Activated naive CD4-positive, alpha-beta T cell treated with anti-CD3 and anti-CD28 coated beads, Interleukin-2, amount 10 ng/mL, durations not matched to agents 7 days and 5 days (primary cell): ENCODE measurements around the gene SDR39U1.

Experiments
- CTCF ChIA-PET: fragments of 350-600 bp; sonication (Branson Sonifier 250); formaldehyde crosslinking; loops from one replicate; lab custom pipeline; 2021; ENCODE audit warnings: antibody characterized with exemption; lab: Charles Lee
- DNase-seq: peaks from one replicate; pipeline ENCODE4 v3.0.0-alpha.2; 2020
- H3K27ac Mint-ChIP-seq: one replicate; pipeline ENCODE4 v1.8.0; 2021; ENCODE audit warnings: mild to moderate bottlenecking, moderate library complexity, mixed read lengths
- H3K27me3 Mint-ChIP-seq: one replicate; pipeline ENCODE4 v1.8.0; 2021; ENCODE audit warnings: mild to moderate bottlenecking, mixed read lengths
- H3K36me3 Mint-ChIP-seq: one replicate; pipeline ENCODE4 v1.8.0; 2021; ENCODE audit warnings: mixed read lengths
- H3K4me1 Mint-ChIP-seq: one replicate; pipeline ENCODE4 v1.8.0; 2021; ENCODE audit warnings: mixed read lengths
- H3K4me3 Mint-ChIP-seq: one replicate; pipeline ENCODE4 v1.8.0; 2021; ENCODE audit warnings: mild to moderate bottlenecking, moderate library complexity, mixed read lengths
- H3K9me3 Mint-ChIP-seq: one replicate; pipeline ENCODE4 v1.8.0; 2021; ENCODE audit warnings: mixed read lengths

Gene SDR39U1

GRCh38 chr14:24417832-24418491, 24.6 kb downstream of the SDR39U1 start:
- no peaks in the 10 kb centered on the region for H3K9me3 Mint-ChIP-seq
- no peak overlapping the region for H3K27ac Mint-ChIP-seq
- CTCF ChIA-PET = interaction anchor here (1.5 to 1.8 kb wide), 2 partner anchors 13 to 85 kb away, joined by 4 to 7 read pairs; no protein-coding TSS in a partner anchor
- H3K27me3 Mint-ChIP-seq = peaks cover 44% of the 10 kb centered on the region
- no peak overlapping the region for H3K4me3 Mint-ChIP-seq
- no peaks in the 10 kb centered on the region for H3K36me3 Mint-ChIP-seq
- H3K4me1 Mint-ChIP-seq = no peaks in the 10 kb centered on the region
- no peak for DNase-seq

- CTCF ChIA-PET = interaction anchor here (1.5 kb wide), 1 partner anchor 14 kb away, joined by 4 read pairs; no protein-coding TSS in a partner anchor
- no peak overlapping the region for H3K27ac Mint-ChIP-seq
Observed at GRCh38 chr14:24416932-24417619, 25.5 kb downstream of the SDR39U1 start.

GRCh38 chr14:24416254-24416931, 26.2 kb downstream of the SDR39U1 start:
- peaks cover 55% of the 10 kb centered on the region for H3K27me3 Mint-ChIP-seq
- no peak overlapping the region for H3K4me3 Mint-ChIP-seq
- CTCF ChIA-PET = interaction anchor here (1.5 kb wide), 1 partner anchor 15 kb away, joined by 4 read pairs; no protein-coding TSS in a partner anchor
- no peaks in the 10 kb centered on the region for H3K4me1 Mint-ChIP-seq
- H3K9me3 Mint-ChIP-seq = no peaks in the 10 kb centered on the region
- H3K27ac Mint-ChIP-seq = no peak overlapping the region
- DNase-seq = no peak
- H3K36me3 Mint-ChIP-seq = no peaks in the 10 kb centered on the region

More at GRCh38 chr14:24416932-24417619, 25.5 kb downstream of the SDR39U1 start:
- no peak for DNase-seq
- no peaks in the 10 kb centered on the region for H3K36me3 Mint-ChIP-seq
- no peaks in the 10 kb centered on the region for H3K4me1 Mint-ChIP-seq
- no peak overlapping the region for H3K4me3 Mint-ChIP-seq
- H3K27me3 Mint-ChIP-seq = peaks cover 51% of the 10 kb centered on the region
- no peaks in the 10 kb centered on the region for H3K9me3 Mint-ChIP-seq

GRCh38 chr14:24415421-24416253, 26.9 kb downstream of the SDR39U1 start:
- no peaks in the 10 kb centered on the region for H3K9me3 Mint-ChIP-seq
- no peak for DNase-seq
- no peaks in the 10 kb centered on the region for H3K4me1 Mint-ChIP-seq
- no peak overlapping the region for H3K27ac Mint-ChIP-seq
- no peaks in the 10 kb centered on the region for H3K36me3 Mint-ChIP-seq
- CTCF ChIA-PET = no interaction called here
- H3K27me3 Mint-ChIP-seq = peaks cover 60% of the 10 kb centered on the region
- no peak overlapping the region for H3K4me3 Mint-ChIP-seq

GRCh38 chr14:24414732-24415420, 27.7 kb downstream of the SDR39U1 start:
- no peak for DNase-seq
- Mint-ChIP-seq H3K36me3 (no peaks in the 10 kb centered on the region), H3K27ac (no peak overlapping the region), H3K4me1 (no peaks in the 10 kb centered on the region), H3K9me3 (no peaks in the 10 kb centered on the region), H3K4me3 (no peak overlapping the region), H3K27me3 (peaks cover 60% of the 10 kb centered on the region)
- CTCF ChIA-PET = interaction anchor here (1.1 to 1.9 kb wide), 3 partner anchors 10 to 17 kb away, joined by 3 to 7 read pairs (median 5); no protein-coding TSS in a partner anchor

- H3K9me3 Mint-ChIP-seq = no peaks in the 10 kb centered on the region
- H3K36me3 Mint-ChIP-seq = no peaks in the 10 kb centered on the region
- no peak overlapping the region for H3K27ac Mint-ChIP-seq
Observed at GRCh38 chr14:24414077-24414476, 28.5 kb downstream of the SDR39U1 start.

GRCh38 chr14:24411443-24412389, 30.9 kb downstream of the SDR39U1 start:
- CTCF ChIA-PET = interaction anchor here (0.7 to 3.2 kb wide), 3 partner anchors 16 to 78 kb away, joined by 3 to 11 read pairs (median 10); no protein-coding TSS in a partner anchor
- Mint-ChIP-seq H3K27me3 (peaks cover 63% of the 10 kb centered on the region), H3K27ac (no peak overlapping the region), H3K36me3 (no peaks in the 10 kb centered on the region), H3K9me3 (no peaks in the 10 kb centered on the region), H3K4me1 (no peaks in the 10 kb centered on the region), H3K4me3 (no peak overlapping the region)
- DNase-seq = peak; percentile 55

More at GRCh38 chr14:24414077-24414476, 28.5 kb downstream of the SDR39U1 start:
- Mint-ChIP-seq H3K4me3 (no peak overlapping the region), H3K27me3 (peaks cover 60% of the 10 kb centered on the region), H3K4me1 (no peaks in the 10 kb centered on the region)
- CTCF ChIA-PET = interaction anchor here (0.8 to 3.2 kb wide), 6 partner anchors 10 to 81 kb away, joined by 3 to 10 read pairs (median 4); no protein-coding TSS in a partner anchor
- DNase-seq = no peak

GRCh38 chr14:24409956-24410355, 32.6 kb downstream of the SDR39U1 start:
- CTCF ChIA-PET = interaction anchor here (0.7 to 1.5 kb wide), 5 partner anchors 8 to 103 kb away, joined by 3 to 16 read pairs (median 4); partner anchors contain the start of gene CIDEB
- no peak overlapping the region for H3K4me3 Mint-ChIP-seq
- H3K36me3 Mint-ChIP-seq = no peaks in the 10 kb centered on the region
- H3K9me3 Mint-ChIP-seq = no peaks in the 10 kb centered on the region
- DNase-seq = no peak
- no peaks in the 10 kb centered on the region for H3K4me1 Mint-ChIP-seq
- peaks cover 61% of the 10 kb centered on the region for H3K27me3 Mint-ChIP-seq
- no peak overlapping the region for H3K27ac Mint-ChIP-seq

GRCh38 chr14:24409192-24409591, 33.4 kb downstream of the SDR39U1 start:
- DNase-seq = no peak
- H3K27me3 Mint-ChIP-seq = peaks cover 62% of the 10 kb centered on the region
- H3K9me3 Mint-ChIP-seq = no peaks in the 10 kb centered on the region
- H3K27ac Mint-ChIP-seq = no peak overlapping the region
- no peaks in the 10 kb centered on the region for H3K4me1 Mint-ChIP-seq
- no peaks in the 10 kb centered on the region for H3K36me3 Mint-ChIP-seq
- CTCF ChIA-PET = interaction anchor here (0.6 to 1.5 kb wide), 6 partner anchors 7 to 316 kb away, joined by 3 to 16 read pairs (median 3); partner anchors contain the start of genes CIDEB and NYNRIN
- H3K4me3 Mint-ChIP-seq = no peak overlapping the region

GRCh38 chr14:24408764-24409163, 33.8 kb downstream of the SDR39U1 start:
- peaks cover 66% of the 10 kb centered on the region for H3K27me3 Mint-ChIP-seq
- H3K4me3 Mint-ChIP-seq = no peak overlapping the region
- DNase-seq = no peak
- no peaks in the 10 kb centered on the region for H3K4me1 Mint-ChIP-seq
- H3K9me3 Mint-ChIP-seq = no peaks in the 10 kb centered on the region
- no peaks in the 10 kb centered on the region for H3K36me3 Mint-ChIP-seq
- no peak overlapping the region for H3K27ac Mint-ChIP-seq
- CTCF ChIA-PET = interaction anchor here (0.6 to 1.5 kb wide), 5 partner anchors 10 to 316 kb away, joined by 3 to 16 read pairs (median 3); partner anchors contain the start of genes CIDEB and NYNRIN

GRCh38 chr14:24407608-24408325, 34.8 kb downstream of the SDR39U1 start:
- Mint-ChIP-seq H3K4me3 (no peak overlapping the region), H3K27ac (no peak overlapping the region), H3K27me3 (peaks cover 70% of the 10 kb centered on the region), H3K4me1 (no peaks in the 10 kb centered on the region), H3K9me3 (no peaks in the 10 kb centered on the region), H3K36me3 (no peaks in the 10 kb centered on the region)
- no peak for DNase-seq
- CTCF ChIA-PET = no interaction called here
